ENCODE data around the gene STX5. TPM values are rescaled to one million over a fixed set of nuclear protein-coding genes. Genes with fewer than 3 reads are reported as not detected.
A peak's percentile ranks its signal among the peaks of the same experiment; 100 is the strongest.

Gene STX5
- total and polyA plus RNA-seq, 9 of the 15 experiments (the other 6 are each of a cell fraction or from before 2014, with no cell fraction given), result 2.8 to 28.6 (median 23.7) TPM

DNA sequence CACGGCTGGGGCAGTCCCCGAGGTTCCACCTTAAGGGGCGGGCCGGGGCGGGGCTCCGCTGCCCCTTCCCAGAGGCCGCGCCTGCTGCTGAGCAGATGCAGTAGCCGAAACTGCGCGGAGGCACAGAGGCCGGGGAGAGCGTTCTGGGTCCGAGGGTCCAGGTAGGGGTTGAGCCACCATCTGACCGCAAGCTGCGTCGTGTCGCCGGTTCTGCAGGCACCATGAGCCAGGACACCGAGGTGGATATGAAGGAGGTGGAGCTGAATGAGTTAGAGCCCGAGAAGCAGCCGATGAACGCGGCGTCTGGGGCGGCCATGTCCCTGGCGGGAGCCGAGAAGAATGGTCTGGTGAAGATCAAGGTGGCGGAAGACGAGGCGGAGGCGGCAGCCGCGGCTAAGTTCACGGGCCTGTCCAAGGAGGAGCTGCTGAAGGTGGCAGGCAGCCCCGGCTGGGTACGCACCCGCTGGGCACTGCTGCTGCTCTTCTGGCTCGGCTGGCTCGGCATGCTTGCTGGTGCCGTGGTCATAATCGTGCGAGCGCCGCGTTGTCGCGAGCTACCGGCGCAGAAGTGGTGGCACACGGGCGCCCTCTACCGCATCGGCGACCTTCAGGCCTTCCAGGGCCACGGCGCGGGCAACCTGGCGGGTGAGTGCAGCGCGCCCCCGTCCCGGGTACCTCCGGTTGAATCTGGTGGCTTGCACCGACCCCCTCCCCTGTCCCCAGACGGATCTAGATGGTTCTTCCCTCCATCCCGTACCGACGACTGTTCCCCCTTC is 49.1 kb upstream of the STX5 start, which contains the start of gene SLC3A2 (continued):
- TF ChIP-seq, protein P1, sequence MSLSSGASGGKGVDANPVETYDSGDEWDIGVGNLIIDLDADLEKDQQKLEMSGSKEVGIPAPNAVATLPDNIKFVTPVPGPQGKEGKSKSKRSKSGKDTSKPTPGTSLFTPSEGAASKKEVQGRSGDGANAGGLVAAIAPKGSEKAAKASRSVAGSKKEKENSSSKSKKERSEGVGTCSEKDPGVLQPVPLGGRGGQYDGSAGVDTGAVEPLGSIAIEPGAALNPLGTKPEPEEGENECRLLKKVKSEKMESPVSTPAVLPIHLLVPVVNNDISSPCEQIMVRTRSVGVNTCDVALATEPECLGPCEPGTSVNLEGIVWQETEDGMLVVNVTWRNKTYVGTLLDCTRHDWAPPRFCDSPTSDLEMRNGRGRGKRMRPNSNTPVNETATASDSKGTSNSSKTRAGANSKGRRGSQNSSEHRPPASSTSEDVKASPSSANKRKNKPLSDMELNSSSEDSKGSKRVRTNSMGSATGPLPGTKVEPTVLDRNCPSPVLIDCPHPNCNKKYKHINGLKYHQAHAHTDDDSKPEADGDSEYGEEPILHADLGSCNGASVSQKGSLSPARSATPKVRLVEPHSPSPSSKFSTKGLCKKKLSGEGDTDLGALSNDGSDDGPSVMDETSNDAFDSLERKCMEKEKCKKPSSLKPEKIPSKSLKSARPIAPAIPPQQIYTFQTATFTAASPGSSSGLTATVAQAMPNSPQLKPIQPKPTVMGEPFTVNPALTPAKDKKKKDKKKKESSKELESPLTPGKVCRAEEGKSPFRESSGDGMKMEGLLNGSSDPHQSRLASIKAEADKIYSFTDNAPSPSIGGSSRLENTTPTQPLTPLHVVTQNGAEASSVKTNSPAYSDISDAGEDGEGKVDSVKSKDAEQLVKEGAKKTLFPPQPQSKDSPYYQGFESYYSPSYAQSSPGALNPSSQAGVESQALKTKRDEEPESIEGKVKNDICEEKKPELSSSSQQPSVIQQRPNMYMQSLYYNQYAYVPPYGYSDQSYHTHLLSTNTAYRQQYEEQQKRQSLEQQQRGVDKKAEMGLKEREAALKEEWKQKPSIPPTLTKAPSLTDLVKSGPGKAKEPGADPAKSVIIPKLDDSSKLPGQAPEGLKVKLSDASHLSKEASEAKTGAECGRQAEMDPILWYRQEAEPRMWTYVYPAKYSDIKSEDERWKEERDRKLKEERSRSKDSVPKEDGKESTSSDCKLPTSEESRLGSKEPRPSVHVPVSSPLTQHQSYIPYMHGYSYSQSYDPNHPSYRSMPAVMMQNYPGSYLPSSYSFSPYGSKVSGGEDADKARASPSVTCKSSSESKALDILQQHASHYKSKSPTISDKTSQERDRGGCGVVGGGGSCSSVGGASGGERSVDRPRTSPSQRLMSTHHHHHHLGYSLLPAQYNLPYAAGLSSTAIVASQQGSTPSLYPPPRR (CRISPR knock-in tag; IDR thresholded peaks at IDR 0.05; ENCODE audit: borderline replicate concordance), result no peak
- TF ChIP-seq, protein P2, sequence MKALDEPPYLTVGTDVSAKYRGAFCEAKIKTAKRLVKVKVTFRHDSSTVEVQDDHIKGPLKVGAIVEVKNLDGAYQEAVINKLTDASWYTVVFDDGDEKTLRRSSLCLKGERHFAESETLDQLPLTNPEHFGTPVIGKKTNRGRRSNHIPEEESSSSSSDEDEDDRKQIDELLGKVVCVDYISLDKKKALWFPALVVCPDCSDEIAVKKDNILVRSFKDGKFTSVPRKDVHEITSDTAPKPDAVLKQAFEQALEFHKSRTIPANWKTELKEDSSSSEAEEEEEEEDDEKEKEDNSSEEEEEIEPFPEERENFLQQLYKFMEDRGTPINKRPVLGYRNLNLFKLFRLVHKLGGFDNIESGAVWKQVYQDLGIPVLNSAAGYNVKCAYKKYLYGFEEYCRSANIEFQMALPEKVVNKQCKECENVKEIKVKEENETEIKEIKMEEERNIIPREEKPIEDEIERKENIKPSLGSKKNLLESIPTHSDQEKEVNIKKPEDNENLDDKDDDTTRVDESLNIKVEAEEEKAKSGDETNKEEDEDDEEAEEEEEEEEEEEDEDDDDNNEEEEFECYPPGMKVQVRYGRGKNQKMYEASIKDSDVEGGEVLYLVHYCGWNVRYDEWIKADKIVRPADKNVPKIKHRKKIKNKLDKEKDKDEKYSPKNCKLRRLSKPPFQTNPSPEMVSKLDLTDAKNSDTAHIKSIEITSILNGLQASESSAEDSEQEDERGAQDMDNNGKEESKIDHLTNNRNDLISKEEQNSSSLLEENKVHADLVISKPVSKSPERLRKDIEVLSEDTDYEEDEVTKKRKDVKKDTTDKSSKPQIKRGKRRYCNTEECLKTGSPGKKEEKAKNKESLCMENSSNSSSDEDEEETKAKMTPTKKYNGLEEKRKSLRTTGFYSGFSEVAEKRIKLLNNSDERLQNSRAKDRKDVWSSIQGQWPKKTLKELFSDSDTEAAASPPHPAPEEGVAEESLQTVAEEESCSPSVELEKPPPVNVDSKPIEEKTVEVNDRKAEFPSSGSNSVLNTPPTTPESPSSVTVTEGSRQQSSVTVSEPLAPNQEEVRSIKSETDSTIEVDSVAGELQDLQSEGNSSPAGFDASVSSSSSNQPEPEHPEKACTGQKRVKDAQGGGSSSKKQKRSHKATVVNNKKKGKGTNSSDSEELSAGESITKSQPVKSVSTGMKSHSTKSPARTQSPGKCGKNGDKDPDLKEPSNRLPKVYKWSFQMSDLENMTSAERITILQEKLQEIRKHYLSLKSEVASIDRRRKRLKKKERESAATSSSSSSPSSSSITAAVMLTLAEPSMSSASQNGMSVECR (CRISPR knock-in tag; IDR thresholded peaks at IDR 0.05), result peak; percentile 96
- no peak for TF ChIP-seq U2AF2 (optimal IDR thresholded peaks at IDR 0.05; ENCODE audit: low read depth, low read length)
- TF ChIP-seq, protein P3, sequence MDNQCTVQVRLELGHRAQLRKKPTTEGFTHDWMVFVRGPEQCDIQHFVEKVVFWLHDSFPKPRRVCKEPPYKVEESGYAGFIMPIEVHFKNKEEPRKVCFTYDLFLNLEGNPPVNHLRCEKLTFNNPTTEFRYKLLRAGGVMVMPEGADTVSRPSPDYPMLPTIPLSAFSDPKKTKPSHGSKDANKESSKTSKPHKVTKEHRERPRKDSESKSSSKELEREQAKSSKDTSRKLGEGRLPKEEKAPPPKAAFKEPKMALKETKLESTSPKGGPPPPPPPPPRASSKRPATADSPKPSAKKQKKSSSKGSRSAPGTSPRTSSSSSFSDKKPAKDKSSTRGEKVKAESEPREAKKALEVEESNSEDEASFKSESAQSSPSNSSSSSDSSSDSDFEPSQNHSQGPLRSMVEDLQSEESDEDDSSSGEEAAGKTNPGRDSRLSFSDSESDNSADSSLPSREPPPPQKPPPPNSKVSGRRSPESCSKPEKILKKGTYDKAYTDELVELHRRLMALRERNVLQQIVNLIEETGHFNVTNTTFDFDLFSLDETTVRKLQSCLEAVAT (IDR thresholded peaks at IDR 0.05), result peak; percentile 95 to 97
- TF ChIP-seq HCFC1 (IDR thresholded peaks at IDR 0.05; ENCODE audit: low read depth, low read length), result peak; percentile 59
- peak; percentile 69 for TF ChIP-seq SIN3B (IDR thresholded peaks at IDR 0.05; ENCODE audit: low read depth)
- TF ChIP-seq FOXP1 (CRISPR knock-in tag; IDR thresholded peaks at IDR 0.05), result peak; percentile 89
- TF ChIP-seq OTX1 (CRISPR knock-in tag; IDR thresholded peaks at IDR 0.05), result peak; percentile 67
- peak; percentile 85; the same call in 1 of the 2 replicates for TF ChIP-seq ZBTB17 (CRISPR knock-in tag; IDR thresholded peaks at IDR 0.05)
- TF ChIP-seq, protein P4, sequence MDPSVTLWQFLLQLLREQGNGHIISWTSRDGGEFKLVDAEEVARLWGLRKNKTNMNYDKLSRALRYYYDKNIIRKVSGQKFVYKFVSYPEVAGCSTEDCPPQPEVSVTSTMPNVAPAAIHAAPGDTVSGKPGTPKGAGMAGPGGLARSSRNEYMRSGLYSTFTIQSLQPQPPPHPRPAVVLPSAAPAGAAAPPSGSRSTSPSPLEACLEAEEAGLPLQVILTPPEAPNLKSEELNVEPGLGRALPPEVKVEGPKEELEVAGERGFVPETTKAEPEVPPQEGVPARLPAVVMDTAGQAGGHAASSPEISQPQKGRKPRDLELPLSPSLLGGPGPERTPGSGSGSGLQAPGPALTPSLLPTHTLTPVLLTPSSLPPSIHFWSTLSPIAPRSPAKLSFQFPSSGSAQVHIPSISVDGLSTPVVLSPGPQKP (CRISPR knock-in tag; IDR thresholded peaks at IDR 0.05), result no peak
- peak; percentile 58 to 75; a peak in 2 of 4 replicates for TF ChIP-seq SIN3A (IDR thresholded peaks at IDR 0.05; ENCODE audit: borderline replicate concordance in 2 of 2, control insufficient read depth in 1 of 2, low read depth in 2 of 2, low read length in 2 of 2)
- TF ChIP-seq HDAC1 (IDR thresholded peaks at IDR 0.05), result peak in 1 of 2 experiments; percentile 87; a peak in 2 of 4 replicates
- TF ChIP-seq XRCC5 (IDR thresholded peaks at IDR 0.05; ENCODE audit: low read depth, low read length), result peak; percentile 67; the same call in 1 of the 2 replicates

All from K562 (cell line).